ENCODE results near the gene EED.

EED gene

GRCh38 chr11:86209806-86210657 is 34.5 kb upstream of the EED start:
- DNase-seq (ENCODE audit: low read depth in 1 of 2, low spot score in 1 of 2): no peak
- Histone ChIP-seq H3K27ac (replicated peaks) (no peak overlapping the region), H3K27me3 (ENCODE audit: insufficient read depth, poor library complexity, severe bottlenecking) (no peaks in the 10 kb centered on the region), H3K4me3 (replicated peaks; ENCODE audit: insufficient read depth, low read length) (no peak overlapping the region)
- TF ChIP-seq SPI1 (IDR thresholded peaks at IDR 0.05; ENCODE audit: borderline replicate concordance, low read depth) (no peak), POLR2AphosphoS5 (IDR thresholded peaks at IDR 0.05; ENCODE audit: low read depth) (no peak), GABPA (IDR thresholded peaks at IDR 0.05; ENCODE audit: low read depth) (no peak)
- TF ChIP-seq, protein P1, sequence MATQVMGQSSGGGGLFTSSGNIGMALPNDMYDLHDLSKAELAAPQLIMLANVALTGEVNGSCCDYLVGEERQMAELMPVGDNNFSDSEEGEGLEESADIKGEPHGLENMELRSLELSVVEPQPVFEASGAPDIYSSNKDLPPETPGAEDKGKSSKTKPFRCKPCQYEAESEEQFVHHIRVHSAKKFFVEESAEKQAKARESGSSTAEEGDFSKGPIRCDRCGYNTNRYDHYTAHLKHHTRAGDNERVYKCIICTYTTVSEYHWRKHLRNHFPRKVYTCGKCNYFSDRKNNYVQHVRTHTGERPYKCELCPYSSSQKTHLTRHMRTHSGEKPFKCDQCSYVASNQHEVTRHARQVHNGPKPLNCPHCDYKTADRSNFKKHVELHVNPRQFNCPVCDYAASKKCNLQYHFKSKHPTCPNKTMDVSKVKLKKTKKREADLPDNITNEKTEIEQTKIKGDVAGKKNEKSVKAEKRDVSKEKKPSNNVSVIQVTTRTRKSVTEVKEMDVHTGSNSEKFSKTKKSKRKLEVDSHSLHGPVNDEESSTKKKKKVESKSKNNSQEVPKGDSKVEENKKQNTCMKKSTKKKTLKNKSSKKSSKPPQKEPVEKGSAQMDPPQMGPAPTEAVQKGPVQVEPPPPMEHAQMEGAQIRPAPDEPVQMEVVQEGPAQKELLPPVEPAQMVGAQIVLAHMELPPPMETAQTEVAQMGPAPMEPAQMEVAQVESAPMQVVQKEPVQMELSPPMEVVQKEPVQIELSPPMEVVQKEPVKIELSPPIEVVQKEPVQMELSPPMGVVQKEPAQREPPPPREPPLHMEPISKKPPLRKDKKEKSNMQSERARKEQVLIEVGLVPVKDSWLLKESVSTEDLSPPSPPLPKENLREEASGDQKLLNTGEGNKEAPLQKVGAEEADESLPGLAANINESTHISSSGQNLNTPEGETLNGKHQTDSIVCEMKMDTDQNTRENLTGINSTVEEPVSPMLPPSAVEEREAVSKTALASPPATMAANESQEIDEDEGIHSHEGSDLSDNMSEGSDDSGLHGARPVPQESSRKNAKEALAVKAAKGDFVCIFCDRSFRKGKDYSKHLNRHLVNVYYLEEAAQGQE (IDR thresholded peaks at IDR 0.05; ENCODE audit: insufficient replicate concordance, low read depth): no peak
- TF ChIP-seq, protein P2, sequence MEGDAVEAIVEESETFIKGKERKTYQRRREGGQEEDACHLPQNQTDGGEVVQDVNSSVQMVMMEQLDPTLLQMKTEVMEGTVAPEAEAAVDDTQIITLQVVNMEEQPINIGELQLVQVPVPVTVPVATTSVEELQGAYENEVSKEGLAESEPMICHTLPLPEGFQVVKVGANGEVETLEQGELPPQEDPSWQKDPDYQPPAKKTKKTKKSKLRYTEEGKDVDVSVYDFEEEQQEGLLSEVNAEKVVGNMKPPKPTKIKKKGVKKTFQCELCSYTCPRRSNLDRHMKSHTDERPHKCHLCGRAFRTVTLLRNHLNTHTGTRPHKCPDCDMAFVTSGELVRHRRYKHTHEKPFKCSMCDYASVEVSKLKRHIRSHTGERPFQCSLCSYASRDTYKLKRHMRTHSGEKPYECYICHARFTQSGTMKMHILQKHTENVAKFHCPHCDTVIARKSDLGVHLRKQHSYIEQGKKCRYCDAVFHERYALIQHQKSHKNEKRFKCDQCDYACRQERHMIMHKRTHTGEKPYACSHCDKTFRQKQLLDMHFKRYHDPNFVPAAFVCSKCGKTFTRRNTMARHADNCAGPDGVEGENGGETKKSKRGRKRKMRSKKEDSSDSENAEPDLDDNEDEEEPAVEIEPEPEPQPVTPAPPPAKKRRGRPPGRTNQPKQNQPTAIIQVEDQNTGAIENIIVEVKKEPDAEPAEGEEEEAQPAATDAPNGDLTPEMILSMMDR (IDR thresholded peaks at IDR 0.05; ENCODE audit: insufficient read depth, low read length): no peak

GRCh38 chr11:86210898-86211297 is 33.7 kb upstream of the EED start:
- no peak overlapping the region for H3K27ac ChIP-seq (replicated peaks)
- H3K4me3 ChIP-seq (replicated peaks; ENCODE audit: insufficient read depth, low read length): no peak overlapping the region
- no peaks in the 10 kb centered on the region for H3K27me3 ChIP-seq (ENCODE audit: insufficient read depth, poor library complexity, severe bottlenecking)
- TF ChIP-seq POLR2AphosphoS5 (IDR thresholded peaks at IDR 0.05; ENCODE audit: low read depth) (no peak), GABPA (IDR thresholded peaks at IDR 0.05; ENCODE audit: low read depth) (no peak), SPI1 (IDR thresholded peaks at IDR 0.05; ENCODE audit: borderline replicate concordance, low read depth) (no peak)
- TF ChIP-seq, protein P1 (IDR thresholded peaks at IDR 0.05; ENCODE audit: insufficient replicate concordance, low read depth): no peak
- TF ChIP-seq, protein P2 (IDR thresholded peaks at IDR 0.05; ENCODE audit: insufficient read depth, low read length): no peak
- DNase-seq (ENCODE audit: low read depth in 1 of 2, low spot score in 1 of 2): no peak

DNA sequence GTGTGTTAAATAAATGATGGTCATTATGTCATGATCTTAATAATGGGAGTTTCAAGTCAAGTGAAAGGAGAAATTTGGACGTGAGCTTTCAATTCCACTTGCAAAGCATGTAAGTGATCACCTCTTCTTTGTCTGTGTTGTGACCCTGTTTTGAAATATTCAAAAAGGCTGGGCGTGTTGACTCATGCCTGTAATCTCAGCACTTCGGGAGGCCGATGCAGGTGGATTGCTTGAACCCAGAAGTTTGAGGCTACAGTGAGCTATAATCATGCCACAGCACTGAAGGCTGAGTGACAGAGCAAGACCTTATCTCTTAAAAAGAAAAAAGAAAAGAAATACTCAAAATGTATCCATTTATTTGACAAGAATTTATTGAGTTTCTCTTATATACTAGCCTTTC is 32.9 kb upstream of the EED start:
- DNase-seq (ENCODE audit: low read depth in 1 of 2, low spot score in 1 of 2): no peak
- Histone ChIP-seq H3K4me3 (replicated peaks; ENCODE audit: insufficient read depth, low read length) (no peak overlapping the region), H3K27ac (replicated peaks) (no peak overlapping the region), H3K27me3 (ENCODE audit: insufficient read depth, poor library complexity, severe bottlenecking) (no peaks in the 10 kb centered on the region)
- no peak for TF ChIP-seq SPI1 (IDR thresholded peaks at IDR 0.05; ENCODE audit: borderline replicate concordance, low read depth)
- TF ChIP-seq POLR2AphosphoS5 (IDR thresholded peaks at IDR 0.05; ENCODE audit: low read depth): no peak

DNA sequence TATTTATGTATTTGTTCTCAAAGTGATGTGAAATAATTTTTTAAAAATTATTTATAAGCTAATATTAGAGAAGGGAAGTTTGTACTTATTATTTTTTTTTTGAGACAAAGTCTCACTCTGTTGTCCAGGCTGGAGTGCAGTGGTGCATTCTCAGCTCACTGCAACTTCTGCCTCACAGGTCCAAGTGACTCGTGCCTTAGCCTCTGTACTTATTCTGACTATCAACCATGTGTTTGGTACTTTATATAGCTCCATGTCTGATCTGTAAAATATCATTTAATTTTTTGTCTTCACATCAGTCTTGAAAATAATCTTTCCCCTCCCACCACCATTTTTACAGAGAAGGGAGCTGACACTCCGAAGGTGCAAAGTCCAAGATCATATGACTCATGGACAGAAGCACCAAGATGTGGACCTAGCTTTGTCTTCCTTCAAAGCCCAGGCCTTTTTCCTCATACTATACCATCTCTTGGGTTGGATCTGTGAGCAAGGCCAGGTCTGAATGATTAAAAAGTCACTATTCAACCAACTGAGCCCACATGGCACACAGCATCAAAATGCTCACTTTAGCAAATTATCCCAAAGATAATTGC is 32.4 kb upstream of the EED start:
- Histone ChIP-seq H3K27ac (replicated peaks) (no peak overlapping the region), H3K27me3 (ENCODE audit: insufficient read depth, poor library complexity, severe bottlenecking) (no peaks in the 10 kb centered on the region), H3K4me3 (replicated peaks; ENCODE audit: insufficient read depth, low read length) (no peak overlapping the region)
- no peak for DNase-seq (ENCODE audit: low read depth in 1 of 2, low spot score in 1 of 2)
- no peak for TF ChIP-seq POLR2AphosphoS5 (IDR thresholded peaks at IDR 0.05; ENCODE audit: low read depth)
- TF ChIP-seq, protein P1 (IDR thresholded peaks at IDR 0.05; ENCODE audit: insufficient replicate concordance, low read depth): no peak
- TF ChIP-seq SPI1 (IDR thresholded peaks at IDR 0.05; ENCODE audit: borderline replicate concordance, low read depth): no peak
- TF ChIP-seq, protein P2 (IDR thresholded peaks at IDR 0.05; ENCODE audit: insufficient read depth, low read length): no peak
